ENCODE data around the gene IFNGR2. TPM values are rescaled to one million over a fixed set of nuclear protein-coding genes. Genes with fewer than 3 reads are reported as not detected.

The IFNGR2 gene
- total and polyA plus RNA-seq, 8 donors = 67.9 to 116 (median 73.8) TPM

GRCh38 chr21:33425825-33426224 lies 22.6 kb downstream of the IFNGR2 start:
- DNase-seq (no peak), ATAC-seq (no peak)
- Histone ChIP-seq H3K27me3 (no peaks in the 10 kb centered on the region), H3K27ac (no peak overlapping the region), H3K4me3 (no peak overlapping the region), H3K36me3 (peaks cover 0 to 100% of the 10 kb centered on the region in 2 donors), H3K9me3 (no peaks in the 10 kb centered on the region), H3K4me1 (peaks cover 0 to 21% of the 10 kb centered on the region in 2 donors)
- TF ChIP-seq, protein P1, sequence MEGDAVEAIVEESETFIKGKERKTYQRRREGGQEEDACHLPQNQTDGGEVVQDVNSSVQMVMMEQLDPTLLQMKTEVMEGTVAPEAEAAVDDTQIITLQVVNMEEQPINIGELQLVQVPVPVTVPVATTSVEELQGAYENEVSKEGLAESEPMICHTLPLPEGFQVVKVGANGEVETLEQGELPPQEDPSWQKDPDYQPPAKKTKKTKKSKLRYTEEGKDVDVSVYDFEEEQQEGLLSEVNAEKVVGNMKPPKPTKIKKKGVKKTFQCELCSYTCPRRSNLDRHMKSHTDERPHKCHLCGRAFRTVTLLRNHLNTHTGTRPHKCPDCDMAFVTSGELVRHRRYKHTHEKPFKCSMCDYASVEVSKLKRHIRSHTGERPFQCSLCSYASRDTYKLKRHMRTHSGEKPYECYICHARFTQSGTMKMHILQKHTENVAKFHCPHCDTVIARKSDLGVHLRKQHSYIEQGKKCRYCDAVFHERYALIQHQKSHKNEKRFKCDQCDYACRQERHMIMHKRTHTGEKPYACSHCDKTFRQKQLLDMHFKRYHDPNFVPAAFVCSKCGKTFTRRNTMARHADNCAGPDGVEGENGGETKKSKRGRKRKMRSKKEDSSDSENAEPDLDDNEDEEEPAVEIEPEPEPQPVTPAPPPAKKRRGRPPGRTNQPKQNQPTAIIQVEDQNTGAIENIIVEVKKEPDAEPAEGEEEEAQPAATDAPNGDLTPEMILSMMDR (IDR thresholded peaks at IDR 0.05) = no peak
- intact Hi-C loops (cut with DNase I) = no loop called here

GRCh38 chr21:33427051-33427450 lies 23.8 kb downstream of the IFNGR2 start:
- Histone ChIP-seq H3K27ac (no peak overlapping the region), H3K4me3 (no peak overlapping the region), H3K9me3 (no peaks in the 10 kb centered on the region), H3K4me1 (peaks cover 0 to 32% of the 10 kb centered on the region in 2 donors), H3K36me3 (peaks cover 0 to 100% of the 10 kb centered on the region in 2 donors), H3K27me3 (no peaks in the 10 kb centered on the region)
- TF ChIP-seq, protein P1 (IDR thresholded peaks at IDR 0.05) = no peak
- intact Hi-C loops (cut with DNase I) = no loop called here
- ATAC-seq = no peak
- peak in 1 of 4 donors; percentile 28 for DNase-seq

GRCh38 chr21:33428669-33429068 lies 25.5 kb downstream of the IFNGR2 start:
- ATAC-seq (peak; percentile 91), DNase-seq (peak in 2 of 4 donors; percentile 66 to 81)
- TF ChIP-seq, protein P1 (IDR thresholded peaks at IDR 0.05) = no peak
- Histone ChIP-seq H3K27ac (peak overlapping the region in 1 of 2 donors; percentile 15), H3K9me3 (no peaks in the 10 kb centered on the region), H3K27me3 (no peaks in the 10 kb centered on the region), H3K4me3 (no peak overlapping the region), H3K36me3 (peaks cover 0 to 100% of the 10 kb centered on the region in 2 donors), H3K4me1 (peaks cover 0 to 47% of the 10 kb centered on the region in 2 donors)
- intact Hi-C loops (cut with DNase I) = no loop called here

DNA sequence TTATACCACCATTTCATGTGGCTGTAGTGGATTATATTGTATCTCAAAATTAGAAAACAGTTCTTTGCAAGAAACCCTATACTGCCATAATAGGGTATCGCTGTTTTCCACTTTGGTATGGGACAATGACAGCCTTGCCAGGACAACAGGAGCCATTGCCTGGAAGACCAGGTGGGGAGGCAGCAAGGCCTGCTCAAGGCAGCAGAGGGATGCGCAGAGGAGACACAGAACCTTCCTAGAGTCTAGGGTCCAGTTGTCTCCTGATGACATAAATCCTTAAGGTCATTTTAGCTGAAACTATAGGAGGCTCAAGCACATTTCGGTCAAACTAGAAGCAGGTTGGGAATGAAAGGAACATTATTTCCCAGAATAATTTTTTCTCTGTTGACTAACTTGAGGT lies 27.6 kb downstream of the IFNGR2 start:
- intact Hi-C loops (cut with DNase I) = no loop called here
- TF ChIP-seq, protein P1 (IDR thresholded peaks at IDR 0.05) = no peak
- DNase-seq (no peak), ATAC-seq (no peak)
- Histone ChIP-seq H3K9me3 (no peaks in the 10 kb centered on the region), H3K27ac (peak overlapping the region in 1 of 2 donors; percentile 3), H3K4me3 (no peak overlapping the region), H3K27me3 (no peaks in the 10 kb centered on the region), H3K36me3 (peaks cover 0 to 100% of the 10 kb centered on the region in 2 donors), H3K4me1 (peaks cover 14 to 66% of the 10 kb centered on the region in 2 donors)

DNA sequence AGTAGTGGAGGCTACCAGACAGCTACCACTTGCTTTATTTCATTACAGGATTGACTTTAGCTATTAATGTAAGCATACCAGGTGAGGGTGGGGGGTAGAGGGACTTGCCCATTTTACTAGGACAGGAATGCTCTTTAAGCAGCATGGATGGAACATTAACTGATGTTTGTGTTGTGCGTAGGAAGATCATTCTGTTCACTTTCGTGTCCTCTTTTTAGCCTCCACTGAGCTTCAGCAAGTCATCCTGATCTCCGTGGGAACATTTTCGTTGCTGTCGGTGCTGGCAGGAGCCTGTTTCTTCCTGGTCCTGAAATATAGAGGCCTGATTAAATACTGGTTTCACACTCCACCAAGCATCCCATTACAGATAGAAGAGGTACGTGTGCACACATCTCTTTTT lies 29.3 kb downstream of the IFNGR2 start:
- TF ChIP-seq, protein P1 (IDR thresholded peaks at IDR 0.05) = no peak

More for the DNA sequence above, 29.3 kb downstream of the IFNGR2 start:
- H3K4me3 ChIP-seq = no peak overlapping the region
- H3K27me3 ChIP-seq = no peaks in the 10 kb centered on the region
- H3K36me3 ChIP-seq = peaks cover 0 to 100% of the 10 kb centered on the region in 2 donors
- no peak for ATAC-seq
- H3K9me3 ChIP-seq = no peaks in the 10 kb centered on the region
- intact Hi-C loops (cut with DNase I) = no loop called here
- DNase-seq = no peak
- peaks cover 14 to 66% of the 10 kb centered on the region in 2 donors for H3K4me1 ChIP-seq
- H3K27ac ChIP-seq = peak overlapping the region in 1 of 2 donors; percentile 83

Measured in left lung (tissue), 10 donors.